HG02571 (cell line): ENCODE results near the gene APP.
"Not testable (repeated sequence)": the region's sequence is repeated elsewhere in the genome, so short reads cannot be mapped to it uniquely, and the experiment has no call there.

ENCODE experiments used
- ATAC-seq: cut with Tn5 transposase; IDR thresholded peaks from one replicate; pipeline ENCODE4 v1.9.1; 2021; ENCODE audit warnings: mild to moderate bottlenecking, moderate library complexity; ENCODE audit not compliant: unreplicated experiment

The APP gene

DNA sequence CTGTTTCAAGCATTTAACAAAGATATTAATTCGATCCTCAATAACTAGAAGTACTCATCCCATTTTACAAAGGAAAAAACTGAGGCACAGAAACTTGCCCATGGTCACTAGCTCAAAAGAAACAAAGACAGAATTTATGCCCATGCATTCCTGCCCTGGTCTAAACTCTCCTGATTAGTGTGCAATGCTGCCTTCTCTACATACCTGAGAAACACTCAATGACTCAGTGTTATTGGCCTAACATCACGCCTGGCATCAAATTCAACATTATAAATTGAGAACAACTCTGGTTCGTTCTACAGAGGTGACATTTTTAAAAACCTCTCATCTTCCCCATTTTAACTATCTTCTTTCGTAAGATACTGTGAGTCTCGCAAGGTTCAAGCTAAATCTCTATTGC lies 5.2 kb downstream of the APP start:
- ATAC-seq, result no peak

GRCh38 chr21:26164311-26164710 lies 6.3 kb downstream of the APP start:
- no peak for ATAC-seq

GRCh38 chr21:26162081-26162480 lies 8.5 kb downstream of the APP start:
- ATAC-seq, result no peak

- no peak for ATAC-seq
Measured at GRCh38 chr21:26159869-26160268, 10.7 kb downstream of the APP start.

GRCh38 chr21:26157801-26158200 lies 12.8 kb downstream of the APP start:
- ATAC-seq, result no peak

DNA sequence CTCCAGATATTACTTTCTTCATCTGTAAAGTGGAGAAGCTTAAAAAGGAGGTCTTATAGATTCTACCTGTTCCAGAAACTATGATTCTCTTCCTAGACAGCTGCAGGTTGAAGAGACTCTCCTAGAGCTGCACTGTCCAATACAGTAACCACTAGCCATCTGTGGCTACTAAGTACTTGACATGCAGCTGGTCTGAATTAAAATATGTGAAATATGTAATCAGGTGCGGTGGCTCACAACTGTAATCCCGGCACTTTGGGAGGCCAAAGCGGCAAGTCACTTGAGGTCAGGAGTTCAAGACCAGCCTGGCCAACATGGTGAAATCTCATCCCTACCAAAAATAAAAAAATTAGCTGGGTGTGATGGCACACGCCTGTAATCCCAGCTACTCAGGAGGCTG lies 15.8 kb downstream of the APP start:
- no peak for ATAC-seq

GRCh38 chr21:26153758-26154157 lies 16.8 kb downstream of the APP start:
- ATAC-seq, result no peak

GRCh38 chr21:26148840-26149354 lies 21.7 kb downstream of the APP start:
- ATAC-seq, result no peak

DNA sequence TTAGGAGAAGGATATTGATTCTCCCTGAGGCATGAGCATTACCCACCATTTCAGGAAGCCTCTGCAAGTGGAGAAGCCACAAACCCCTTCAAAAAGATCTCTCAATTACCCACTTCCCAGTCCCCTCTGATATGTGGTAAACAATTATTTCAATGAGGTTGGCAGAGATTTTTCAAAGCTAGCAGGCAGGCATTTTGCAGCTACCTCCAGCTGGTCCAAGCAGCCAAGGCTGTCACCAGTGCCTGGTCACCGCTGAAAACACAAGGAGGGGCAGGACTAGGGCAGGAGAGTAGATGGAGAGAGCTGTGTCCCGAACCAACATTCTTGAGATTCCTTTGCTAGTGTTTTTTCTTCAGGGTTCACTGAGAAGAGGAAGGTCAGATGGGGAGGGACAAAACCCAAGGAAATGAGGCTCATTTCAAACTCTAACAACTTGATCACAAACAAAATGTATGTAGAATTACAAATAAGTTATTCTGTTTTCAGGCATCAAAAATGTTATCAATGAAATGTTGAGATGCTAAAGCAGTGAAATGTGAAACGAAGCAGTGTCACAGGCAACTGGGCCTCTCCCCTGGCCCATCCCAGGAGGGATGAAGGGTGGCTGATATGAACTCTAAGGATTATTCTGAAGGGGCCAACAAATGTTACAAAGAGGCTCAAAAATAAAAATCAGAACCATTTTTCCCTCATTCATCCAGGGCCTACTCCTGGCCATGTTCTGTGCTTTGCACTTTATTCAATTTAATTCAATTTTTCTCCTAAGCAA lies 22.3 kb downstream of the APP start:
- ATAC-seq, result no peak

DNA sequence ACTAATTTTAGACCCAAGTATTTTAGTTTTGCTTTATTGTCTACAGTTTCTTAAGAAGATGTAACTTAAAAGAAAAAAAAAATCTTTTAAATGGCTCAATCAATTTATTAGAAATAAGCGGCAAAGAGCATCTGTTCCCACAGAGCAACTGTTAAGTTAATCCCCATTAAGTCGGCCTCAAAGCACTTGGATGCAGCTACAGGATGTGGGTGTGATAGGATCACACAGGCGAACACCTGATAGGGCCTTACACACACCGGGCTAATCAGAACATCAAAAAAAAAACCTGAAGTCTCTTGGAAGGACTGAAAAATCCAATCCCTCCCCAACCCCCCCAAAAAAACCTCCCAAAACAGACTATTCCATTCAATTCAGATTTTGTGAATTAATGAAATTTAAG lies 23.0 kb downstream of the APP start:
- no peak for ATAC-seq

DNA sequence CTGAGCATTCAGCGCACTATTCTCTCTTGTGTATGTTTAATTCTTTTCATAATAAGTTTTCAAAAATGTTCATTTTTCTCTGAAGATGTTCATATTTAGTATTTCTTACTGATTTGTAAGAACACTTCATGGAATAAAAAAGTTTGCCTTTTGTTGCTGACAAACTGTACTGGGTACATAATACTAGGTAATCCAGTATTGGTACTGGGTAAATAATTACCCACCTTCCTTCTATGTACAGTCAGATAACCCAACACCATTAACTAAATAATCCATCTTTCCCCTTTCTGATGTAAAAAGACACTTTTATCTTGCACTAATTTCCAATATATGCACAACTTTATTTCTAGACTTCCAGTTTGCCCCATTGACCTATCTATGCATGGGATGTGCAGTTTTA lies 23.9 kb downstream of the APP start:
- no peak for ATAC-seq

GRCh38 chr21:26144031-26144430 lies 26.5 kb downstream of the APP start:
- ATAC-seq, result no peak

DNA sequence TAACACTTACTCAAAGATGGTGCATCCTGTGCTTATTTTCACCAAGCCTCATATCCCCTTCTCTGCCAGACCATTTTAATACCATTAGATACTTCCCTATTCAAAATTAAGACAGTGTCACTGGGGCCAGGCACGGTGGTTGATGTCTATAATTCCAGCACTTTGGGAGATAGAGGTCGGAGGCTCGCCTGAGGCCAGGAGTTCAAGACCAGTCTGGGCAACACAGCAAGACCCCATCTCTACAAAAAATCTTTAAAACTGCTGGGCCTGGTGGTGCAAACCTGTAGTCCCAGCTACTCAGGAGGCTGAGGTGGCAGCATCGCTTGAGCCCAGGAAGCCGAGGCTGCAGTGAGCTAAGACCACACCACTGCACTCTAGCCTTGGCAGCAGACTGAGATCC lies 28.2 kb downstream of the APP start:
- ATAC-seq, result no peak

- no peak for ATAC-seq
Measured at GRCh38 chr21:26140926-26141325, 29.6 kb downstream of the APP start.

- ATAC-seq, result no peak
Measured at GRCh38 chr21:26140164-26140579, 30.4 kb downstream of the APP start.

- ATAC-seq, result no peak
Measured at GRCh38 chr21:26138615-26139257, 31.8 kb downstream of the APP start.

GRCh38 chr21:26137379-26138060 lies 33.0 kb downstream of the APP start:
- ATAC-seq, result no peak

DNA sequence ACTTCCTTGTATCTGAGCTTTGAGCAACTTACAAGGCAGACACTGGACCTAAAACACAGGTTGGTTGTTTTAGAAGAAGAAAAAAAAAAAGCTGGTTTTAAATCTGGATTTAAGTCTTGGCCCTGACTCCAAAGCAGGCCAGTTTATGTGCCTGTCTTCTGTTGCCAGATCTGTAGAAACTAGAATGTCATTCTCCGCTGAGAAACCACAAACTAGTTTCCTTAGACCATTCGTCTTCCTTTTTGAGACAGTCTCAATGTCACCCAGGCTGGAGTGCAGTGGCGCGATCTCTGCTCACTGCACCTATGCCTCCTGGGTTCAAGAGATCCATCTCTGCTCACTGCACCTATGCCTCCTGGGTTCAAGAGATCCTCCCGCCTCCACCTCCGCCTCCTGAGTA lies 33.9 kb downstream of the APP start:
- peak; percentile 92 for ATAC-seq

- ATAC-seq, result no peak
Measured at GRCh38 chr21:26135520-26135919, 35.0 kb downstream of the APP start.

DNA sequence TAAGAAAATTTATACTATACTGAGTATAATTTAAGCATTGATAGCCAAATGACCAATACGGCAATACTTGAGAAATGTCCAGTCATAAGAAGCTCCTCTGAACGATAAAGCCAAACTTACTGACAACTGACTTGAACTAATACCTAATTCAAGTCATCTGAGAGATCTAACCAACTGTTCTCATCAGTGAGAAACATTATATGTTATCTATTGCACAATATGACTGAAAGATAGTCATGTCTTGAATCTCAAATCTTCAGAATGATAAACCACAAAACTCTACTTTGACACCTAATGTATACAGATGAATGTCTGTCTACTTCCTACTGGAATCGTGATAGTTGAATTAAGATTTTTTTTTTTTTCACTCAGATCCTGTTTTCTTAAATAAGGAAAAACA lies 39.0 kb downstream of the APP start:
- ATAC-seq, result no peak

GRCh38 chr21:26131053-26131452 lies 39.5 kb downstream of the APP start:
- not testable (repeated sequence) for ATAC-seq
